HCT116 (cell line): ENCODE data around the gene ITGB1BP1. TPM values are rescaled to one million over a fixed set of nuclear protein-coding genes. Genes with fewer than 3 reads are reported as not detected.

Experiments used
- ATAC-seq: fragments of 200-7000 bp; cut with Tn5 transposase; 2 replicates; pipeline ENCODE4 v1.9.1; 2020; ENCODE audit warnings: mild to moderate bottlenecking, moderate library complexity
- BruUV-seq: library from RNA; stranded (reverse); fragments of 400-500 nt; replicated peaks from 2 replicates; lab custom pipeline; 2021; lab: Mats Ljungman, UMichigan
- CTCF ChIA-PET: fragments of 300-600 bp; sonication (Branson Sonifier 250); formaldehyde crosslinking; loops from one replicate; lab custom pipeline; 2021; ENCODE audit warnings: antibody characterized with exemption; lab: Charles Lee
- POLR2A ChIA-PET: fragments of 300-600, 350-600 bp; sonication (Branson Sonifier 250); formaldehyde crosslinking; loops from one replicate; lab custom pipeline; 2021; ENCODE audit warnings: antibody characterized with exemption; lab: Charles Lee
- RAD21 ChIA-PET, 2 experiments: fragments of 300-600 bp; sonication (Branson Sonifier 250); formaldehyde crosslinking; loops; one replicate each; lab custom pipeline; 2023; ENCODE audit warnings: low total read pairs in 2 of 2; ENCODE audit not compliant: uncharacterized antibody in 2 of 2, unreplicated experiment in 2 of 2, low non-redundant PET in 1 of 2; lab: Charles Lee
- DNase-seq: peaks from one replicate; pipeline ENCODE4 v3.0.0-alpha.2; 2010; ENCODE audit warnings: low read depth, low spot score
- H2AFZ ChIP-seq: fragments of 200-600 bp; shearing (Covaris generic), sonication (generic); 2 replicates; pipeline ENCODE4 v1.6.1; 2017; ENCODE audit warnings: low read depth, mixed run types, mixed read lengths, antibody characterized with exemption, low read length; ENCODE audit not compliant: poor library complexity, severe bottlenecking
- H3K27ac ChIP-seq: 2 replicates; pipeline ENCODE4 v1.5.1; 2012; ENCODE audit warnings: low read depth, low read length
- H3K27me3 ChIP-seq: fragments of 200-600 bp; sonication (generic); 2 replicates; pipeline ENCODE4 v1.6.1; 2016; ENCODE audit warnings: mixed run types, low read length, mixed read lengths; ENCODE audit not compliant: insufficient read depth
- H3K36me3 ChIP-seq, 2 experiments: fragments of 200-500 bp in 1 of 2; fragments of 200-600 bp in 1 of 2; sonication (Bioruptor generic) in 1 of 2; sonication (generic) in 1 of 2; 2 replicates each; pipeline versions ENCODE4 v1.5.1 to v1.6.1; 2014 to 2016; ENCODE audit warnings: low read length in 2 of 2, inconsistent platforms in 1 of 2, mixed read lengths in 1 of 2, mixed run types in 1 of 2; ENCODE audit not compliant: insufficient read depth in 2 of 2, control insufficient read depth in 1 of 2
- H3K4me1 ChIP-seq, 2 experiments: fragments of 200-600 bp in 1 of 2; sonication (generic) in 1 of 2; 2 replicates each; pipeline versions ENCODE4 v1.5.1 to v1.6.1; 2012 to 2017; ENCODE audit warnings: low read length in 2 of 2, inconsistent platforms in 1 of 2, mild to moderate bottlenecking in 1 of 2, mixed read lengths in 1 of 2, mixed run types in 1 of 2, moderate library complexity in 1 of 2; ENCODE audit not compliant: insufficient read depth in 2 of 2, control insufficient read depth in 1 of 2
- H3K4me2 ChIP-seq: fragments of 200-600 bp; sonication (generic); 2 replicates; pipeline ENCODE4 v1.6.1; 2017; ENCODE audit warnings: mixed run types, low read length, mixed read lengths
- H3K4me3 ChIP-seq, 2 experiments: fragments of 200-600 bp in 1 of 2; sonication (generic) in 1 of 2; replicated peaks in 1 of 2; 2 replicates each; pipeline ENCODE4 v1.5.1; 2011 to 2016; ENCODE audit warnings: low read length in 2 of 2, control low read depth in 1 of 2, low read depth in 1 of 2, mild to moderate bottlenecking in 1 of 2, mixed read lengths in 1 of 2, mixed run types in 1 of 2
- H3K79me2 ChIP-seq: fragments of 200-600 bp; sonication (generic); 2 replicates; pipeline ENCODE4 v1.6.1; 2017; ENCODE audit warnings: mild to moderate bottlenecking, mixed run types, low read length, moderate library complexity, mixed read lengths; ENCODE audit not compliant: insufficient read depth
- H3K9ac ChIP-seq: fragments of 200-600 bp; sonication (generic); 2 replicates; pipeline ENCODE4 v1.6.1; 2016; ENCODE audit warnings: low read length, mixed read lengths
- H3K9me2 ChIP-seq: fragments of 200-600 bp; sonication (generic), shearing (Covaris generic); 2 replicates; pipeline ENCODE4 v1.6.1; 2017; ENCODE audit warnings: mixed run types, mild to moderate bottlenecking, moderate library complexity; ENCODE audit not compliant: insufficient read depth
- H3K9me3 ChIP-seq, 2 experiments: fragments of 200-500 bp in 1 of 2; fragments of 200-600 bp in 1 of 2; sonication (Bioruptor generic) in 1 of 2; sonication (generic) in 1 of 2; 2 replicates each; pipeline ENCODE4 v1.6.1; 2014 to 2017; ENCODE audit warnings: low read length in 2 of 2, mixed read lengths in 2 of 2, inconsistent platforms in 1 of 2, low read depth in 1 of 2, mild to moderate bottlenecking in 1 of 2, mixed run types in 1 of 2, moderate library complexity in 1 of 2; ENCODE audit not compliant: control insufficient read depth in 1 of 2, insufficient read depth in 1 of 2
- H4K20me1 ChIP-seq: fragments of 200-600 bp; sonication (generic), shearing (Covaris generic); 2 replicates; pipeline ENCODE4 v1.6.1; 2017; ENCODE audit warnings: mixed run types, mild to moderate bottlenecking, moderate library complexity; ENCODE audit not compliant: insufficient read depth
- ATF3 ChIP-seq: IDR thresholded peaks from 2 replicates; pipeline ENCODE4 v1.6.1; 2012
- CBX3 ChIP-seq: IDR thresholded peaks from 2 replicates; pipeline ENCODE4 v1.6.1; 2012; ENCODE audit warnings: low read depth
- CTCF ChIP-seq, 3 experiments: fragments of 200-600 bp in 1 of 3; sonication (generic) in 1 of 3; IDR thresholded peaks in 2 of 3; conservative IDR thresholded peaks in 1 of 3; 2 replicates each; pipeline ENCODE4 v1.5.1; 2012 to 2017; ENCODE audit warnings: low read depth in 2 of 3, low read length in 2 of 3, antibody characterized with exemption in 1 of 3, borderline replicate concordance in 1 of 3, control low read depth in 1 of 3, mild to moderate bottlenecking in 1 of 3, mixed read lengths in 1 of 3, mixed run types in 1 of 3, moderate library complexity in 1 of 3; ENCODE audit not compliant: insufficient read depth in 1 of 3
- EGR1 ChIP-seq: IDR thresholded peaks from 2 replicates; pipeline ENCODE4 v1.6.1; 2012; ENCODE audit warnings: low read depth
- ELF1 ChIP-seq: IDR thresholded peaks from 2 replicates; pipeline ENCODE4 v1.6.1; 2012; ENCODE audit warnings: low read depth, borderline replicate concordance
- EZH2 ChIP-seq: fragments of 200-600 bp; sonication (generic); IDR thresholded peaks from 2 replicates; pipeline ENCODE4 v1.6.1; 2017; ENCODE audit warnings: antibody characterized with exemption, mixed run types
- FOSL1 ChIP-seq: IDR thresholded peaks from 2 replicates; pipeline ENCODE4 v1.6.1; 2012; ENCODE audit warnings: low read depth
- MAX ChIP-seq: IDR thresholded peaks from 2 replicates; pipeline ENCODE4 v1.6.1; 2012
- POLR2AphosphoS5 ChIP-seq: IDR thresholded peaks from 2 replicates; pipeline ENCODE4 v1.6.1; 2011; ENCODE audit warnings: mild to moderate bottlenecking, low read depth, low read length, moderate library complexity
- RAD21 ChIP-seq: IDR thresholded peaks from 2 replicates; pipeline ENCODE4 v1.6.1; 2012; ENCODE audit warnings: low read depth, mild to moderate bottlenecking
- REST ChIP-seq: IDR thresholded peaks from 2 replicates; pipeline ENCODE4 v1.6.1; 2012; ENCODE audit warnings: low read depth
- SIN3A ChIP-seq: IDR thresholded peaks from 2 replicates; pipeline ENCODE4 v1.6.1; 2012; ENCODE audit warnings: low read depth
- SP1 ChIP-seq: IDR thresholded peaks from 2 replicates; pipeline ENCODE4 v1.6.1; 2012; ENCODE audit warnings: low read depth
- TCF7L2 ChIP-seq: IDR thresholded peaks from 2 replicates; pipeline ENCODE4 v1.7.0; 2011; ENCODE audit warnings: borderline replicate concordance, inconsistent platforms; ENCODE audit not compliant: insufficient read depth, insufficient read length; ENCODE audit errors: extremely low read depth
- ZBTB33 ChIP-seq: IDR thresholded peaks from 2 replicates; pipeline ENCODE4 v1.6.1; 2011; ENCODE audit warnings: mild to moderate bottlenecking, low read length, moderate library complexity; ENCODE audit not compliant: insufficient replicate concordance; ENCODE audit errors: extremely low read depth
- ZNF274 ChIP-seq: fragments of 200-500 bp; sonication (Bioruptor generic); IDR thresholded peaks from 2 replicates; pipeline ENCODE4 v1.6.1; 2014; ENCODE audit warnings: mild to moderate bottlenecking, low read depth, low read length, inconsistent platforms
- intact Hi-C: fragments of 100-400 bp; cut with micrococcal nuclease; formaldehyde crosslinking; loops from 2 replicates; pipeline ENCODE4 v1.10.0; 2022
- total RNA-seq: library from RNA; stranded (reverse); gene quantifications from one replicate; pipeline ENCODE4 v1.2.1, GENCODE V29; 2021; ENCODE audit not compliant: unreplicated experiment

Gene ITGB1BP1
- total RNA-seq, 1 experiment from 2014 or later, result 86.9 TPM

- no peaks in the 10 kb centered on the region for H3K9me3 ChIP-seq
- no peaks in the 10 kb centered on the region for H3K9me2 ChIP-seq
- ChIA-PET RAD21 (no interaction called here), POLR2A (no interaction called here), CTCF (no interaction called here)
- H3K27me3 ChIP-seq, result no peaks in the 10 kb centered on the region
- ATAC-seq (no peak), DNase-seq (no peak)
- H4K20me1 ChIP-seq, result no peaks in the 10 kb centered on the region
- H3K4me2 ChIP-seq, result no peak overlapping the region
- no peak overlapping the region for H2AFZ ChIP-seq
- intact Hi-C loops, result no loop called here
- H3K4me3 ChIP-seq, result no peak overlapping the region
- TF ChIP-seq RAD21 (no peak), POLR2AphosphoS5 (no peak), ELF1 (no peak), SIN3A (no peak), TCF7L2 (no peak), CBX3 (no peak), ZBTB33 (no peak), ZNF274 (no peak), SP1 (no peak), EZH2 (no peak), EGR1 (no peak), FOSL1 (no peak), REST (no peak), ATF3 (no peak), CTCF (IDR thresholded peaks at IDR 0.05 in 2 of 3, conservative IDR thresholded peaks at IDR 0.05 in 1 of 3; ENCODE audit: borderline replicate concordance in 1 of 3, insufficient read depth in 1 of 3, low read depth in 2 of 3, low read length in 2 of 3) (no peak), MAX (no peak)
- peaks cover 14 to 21% of the 10 kb centered on the region in 2 experiments; a peak in 3 of 4 replicates for H3K36me3 ChIP-seq
- no peak overlapping the region for H3K9ac ChIP-seq
- no peaks in the 10 kb centered on the region for H3K4me1 ChIP-seq
- no TSS peak for BruUV-seq
- no peak overlapping the region for H3K27ac ChIP-seq
- no peaks in the 10 kb centered on the region for H3K79me2 ChIP-seq
These were observed 39.0 kb upstream of the ITGB1BP1 start for GRCh38 chr2:9462313-9462712.
